NCI-H2029 treated with DMSO at 0.1 percent for 48 hours (cell line): ENCODE results near the gene RGS7.

Experiments
- DNase-seq: peaks from one replicate; lab custom pipeline; 2025; lab: John Stamatoyannopoulos, UW

RGS7 gene

GRCh38 chr1:240831191-240831631, 525.8 kb downstream of the RGS7 start:
- DNase-seq, result no peak

GRCh38 chr1:240829487-240829886, 527.5 kb downstream of the RGS7 start:
- no peak for DNase-seq

GRCh38 chr1:240827786-240828185, 529.2 kb downstream of the RGS7 start:
- DNase-seq, result no peak

GRCh38 chr1:240824238-240824637, 532.8 kb downstream of the RGS7 start:
- DNase-seq, result no peak

- no peak for DNase-seq
These were observed 533.6 kb downstream of the RGS7 start for GRCh38 chr1:240823357-240823756.

GRCh38 chr1:240821925-240822324, 535.1 kb downstream of the RGS7 start:
- DNase-seq, result no peak

- DNase-seq, result no peak
These were observed 536.2 kb downstream of the RGS7 start for GRCh38 chr1:240820816-240821215.

GRCh38 chr1:240816472-240816871, 540.5 kb downstream of the RGS7 start:
- no peak for DNase-seq

GRCh38 chr1:240813720-240814119, 543.3 kb downstream of the RGS7 start:
- no peak for DNase-seq

GRCh38 chr1:240811256-240811655, 545.7 kb downstream of the RGS7 start:
- no peak for DNase-seq

GRCh38 chr1:240808381-240808780, 548.6 kb downstream of the RGS7 start:
- DNase-seq, result no peak

- no peak for DNase-seq
These were observed 550.7 kb downstream of the RGS7 start for GRCh38 chr1:240806200-240806745.

- DNase-seq, result no peak
These were observed 552.5 kb downstream of the RGS7 start for GRCh38 chr1:240804475-240804874.

GRCh38 chr1:240803151-240803550, 553.9 kb downstream of the RGS7 start:
- DNase-seq, result peak; percentile 38

- no peak for DNase-seq
These were observed 554.7 kb downstream of the RGS7 start for GRCh38 chr1:240802271-240802670.

GRCh38 chr1:240801442-240801841, 555.6 kb downstream of the RGS7 start:
- DNase-seq, result no peak

GRCh38 chr1:240800291-240800690, 556.7 kb downstream of the RGS7 start:
- no peak for DNase-seq

- no peak for DNase-seq
These were observed 560.0 kb downstream of the RGS7 start for GRCh38 chr1:240797050-240797449.

GRCh38 chr1:240794046-240794843, 562.8 kb downstream of the RGS7 start:
- no peak for DNase-seq

- DNase-seq, result no peak
These were observed 564.0 kb downstream of the RGS7 start for GRCh38 chr1:240792915-240793529.

GRCh38 chr1:240790856-240791255, 566.1 kb downstream of the RGS7 start:
- no peak for DNase-seq

GRCh38 chr1:240786880-240787279, 570.1 kb downstream of the RGS7 start:
- no peak for DNase-seq

GRCh38 chr1:240784776-240785175, 572.2 kb downstream of the RGS7 start:
- no peak for DNase-seq
